ENCODE results near the gene SYT8. TPM values are rescaled to one million over a fixed set of nuclear protein-coding genes. Genes with fewer than 3 reads are reported as not detected.

SYT8 gene
- total RNA-seq, 3 donors from 2014 or later (not counting 1 experiment from before 2014, with no cell fraction given) = not detected

- Mint-ChIP-seq H3K4me1 (no peaks in the 10 kb centered on the region), H3K4me3 (no peak overlapping the region), H3K36me3 (no peaks in the 10 kb centered on the region), H3K9me3 (peaks cover 0 to 1% of the 10 kb centered on the region in 2 donors), H3K27me3 (ENCODE audit: low read depth in 2 of 2) (peaks cover 13 to 16% of the 10 kb centered on the region in 2 donors), H3K27ac (no peak overlapping the region)
- 85% methylated on average over 15 of the region's 15 CpGs for WGBS (ENCODE audit: insufficient coverage)
- peaks cover 1% of the 10 kb centered on the region for H3K27me3 ChIP-seq (ENCODE audit: control insufficient read depth, insufficient read depth, low read length)
- H3K36me3 ChIP-seq (ENCODE audit: control insufficient read depth, insufficient read depth, low read length) = no peaks in the 10 kb centered on the region
- H3K27ac ChIP-seq (ENCODE audit: low read length) = no peak overlapping the region
- TF ChIP-seq CTCF (IDR thresholded peaks at IDR 0.05) = no peak
- intact Hi-C loops (cut with micrococcal nuclease) = loop anchor here (10.0 kb wide), 1 partner anchor 52 kb away; no protein-coding TSS in a partner anchor
- no peak overlapping the region for H3K4me3 ChIP-seq (ENCODE audit: low read length)
- no peaks in the 10 kb centered on the region for H3K9me3 ChIP-seq (ENCODE audit: control insufficient read depth, insufficient read depth, low read length)
- ATAC-seq (no peak), DNase-seq (no peak)
- H3K4me1 ChIP-seq (ENCODE audit: control insufficient read depth, insufficient read depth, low read length) = peaks cover 4% of the 10 kb centered on the region
Measured at GRCh38 chr11:1826552-1827094, 8.2 kb upstream of the SYT8 start.

- H3K9me3 Mint-ChIP-seq = no peaks in the 10 kb centered on the region
- Histone ChIP-seq H3K4me1 (ENCODE audit: control insufficient read depth, insufficient read depth, low read length) (peaks cover 10% of the 10 kb centered on the region), H3K27me3 (ENCODE audit: control insufficient read depth, insufficient read depth, low read length) (peaks cover 4% of the 10 kb centered on the region), H3K9me3 (ENCODE audit: control insufficient read depth, insufficient read depth, low read length) (no peaks in the 10 kb centered on the region), H3K36me3 (ENCODE audit: control insufficient read depth, insufficient read depth, low read length) (no peaks in the 10 kb centered on the region), H3K4me3 (ENCODE audit: low read length) (no peak overlapping the region), H3K27ac (ENCODE audit: low read length) (no peak overlapping the region)
- peaks cover 13 to 16% of the 10 kb centered on the region in 2 donors for H3K27me3 Mint-ChIP-seq (ENCODE audit: low read depth in 2 of 2)
- 90% methylated on average over 27 of the region's 27 CpGs for WGBS (ENCODE audit: insufficient coverage)
- no peak for TF ChIP-seq CTCF (IDR thresholded peaks at IDR 0.05)
- DNase-seq = no peak
- H3K27ac Mint-ChIP-seq = no peak overlapping the region
- no peaks in the 10 kb centered on the region for H3K36me3 Mint-ChIP-seq
- no peak overlapping the region for H3K4me3 Mint-ChIP-seq
- peaks cover 0 to 5% of the 10 kb centered on the region in 2 donors for H3K4me1 Mint-ChIP-seq
- ATAC-seq = no peak
- intact Hi-C loops (cut with micrococcal nuclease) = loop anchor here (10.0 kb wide), 1 partner anchor 52 kb away; no protein-coding TSS in a partner anchor
Measured at GRCh38 chr11:1827095-1827813, 7.5 kb upstream of the SYT8 start.

GRCh38 chr11:1827931-1828330 is 6.9 kb upstream of the SYT8 start:
- Mint-ChIP-seq H3K27me3 (ENCODE audit: low read depth in 2 of 2) (peaks cover 13 to 16% of the 10 kb centered on the region in 2 donors), H3K36me3 (no peaks in the 10 kb centered on the region), H3K4me3 (no peak overlapping the region), H3K4me1 (peaks cover 0 to 5% of the 10 kb centered on the region in 2 donors), H3K27ac (no peak overlapping the region), H3K9me3 (no peaks in the 10 kb centered on the region)
- 84% methylated on average over 19 of the region's 19 CpGs for WGBS (ENCODE audit: insufficient coverage)
- no peak for TF ChIP-seq CTCF (IDR thresholded peaks at IDR 0.05)
- Histone ChIP-seq H3K27ac (ENCODE audit: low read length) (no peak overlapping the region), H3K27me3 (ENCODE audit: control insufficient read depth, insufficient read depth, low read length) (peaks cover 4% of the 10 kb centered on the region), H3K4me1 (ENCODE audit: control insufficient read depth, insufficient read depth, low read length) (peaks cover 16% of the 10 kb centered on the region), H3K9me3 (ENCODE audit: control insufficient read depth, insufficient read depth, low read length) (no peaks in the 10 kb centered on the region), H3K4me3 (ENCODE audit: low read length) (no peak overlapping the region), H3K36me3 (ENCODE audit: control insufficient read depth, insufficient read depth, low read length) (no peaks in the 10 kb centered on the region)
- intact Hi-C loops (cut with micrococcal nuclease) = loop anchor here (10.0 kb wide), 1 partner anchor 53 kb away; no protein-coding TSS in a partner anchor
- DNase-seq (no peak), ATAC-seq (no peak)

Measured in natural killer cell (primary cell).